ENCODE data around the gene SEC11C. TPM values are rescaled to one million over a fixed set of nuclear protein-coding genes. Genes with fewer than 3 reads are reported as not detected.

SEC11C gene
- total RNA-seq, 1 donor from 2014 or later = 7.0 TPM

- DNase-seq = no peak
Observed at GRCh38 chr18:59145055-59145454, 5.4 kb downstream of the SEC11C start.

- no peak for DNase-seq
Observed at GRCh38 chr18:59148192-59148591, 8.5 kb downstream of the SEC11C start.

- no peak for DNase-seq
Observed at GRCh38 chr18:59149007-59149406, 9.3 kb downstream of the SEC11C start.

DNA sequence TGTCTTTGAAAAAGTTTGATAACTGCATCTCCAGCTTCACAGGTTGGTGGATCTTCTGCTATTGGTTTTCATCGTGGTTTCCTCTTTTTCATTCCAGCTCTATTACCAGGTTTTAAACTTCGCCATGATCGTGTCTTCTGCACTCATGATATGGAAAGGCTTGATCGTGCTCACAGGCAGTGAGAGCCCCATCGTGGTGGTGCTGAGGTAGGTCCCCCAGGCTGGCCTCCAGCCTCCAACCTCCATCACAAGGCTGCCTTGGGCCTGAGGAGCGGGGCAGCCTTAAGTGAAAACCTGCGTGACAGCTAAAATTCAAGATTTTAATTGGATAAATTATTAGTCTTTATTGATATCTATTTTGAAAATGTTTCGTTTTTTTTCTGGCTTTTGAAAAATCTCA, 9.7 kb downstream of the SEC11C start:
- DNase-seq = no peak

DNA sequence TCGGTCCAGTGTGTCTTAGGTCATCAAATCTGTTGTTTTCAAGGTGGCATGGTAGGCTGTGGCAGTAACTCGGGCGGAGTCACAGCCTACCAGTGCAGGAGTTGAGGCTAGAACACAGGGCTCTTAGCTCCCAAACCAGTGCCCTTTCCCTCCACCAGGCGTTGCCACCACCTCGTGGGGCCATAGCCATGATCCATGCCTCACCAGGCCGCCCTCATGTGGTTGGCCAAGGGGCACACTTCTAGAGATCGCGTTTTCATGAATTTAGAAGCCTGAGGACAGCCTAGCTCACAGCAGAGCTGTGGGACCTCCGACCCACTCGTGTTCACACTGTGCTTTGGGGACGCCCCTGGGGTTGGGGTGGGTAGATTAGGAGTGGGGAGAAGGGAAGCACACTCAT, 10.6 kb downstream of the SEC11C start:
- DNase-seq = no peak

DNA sequence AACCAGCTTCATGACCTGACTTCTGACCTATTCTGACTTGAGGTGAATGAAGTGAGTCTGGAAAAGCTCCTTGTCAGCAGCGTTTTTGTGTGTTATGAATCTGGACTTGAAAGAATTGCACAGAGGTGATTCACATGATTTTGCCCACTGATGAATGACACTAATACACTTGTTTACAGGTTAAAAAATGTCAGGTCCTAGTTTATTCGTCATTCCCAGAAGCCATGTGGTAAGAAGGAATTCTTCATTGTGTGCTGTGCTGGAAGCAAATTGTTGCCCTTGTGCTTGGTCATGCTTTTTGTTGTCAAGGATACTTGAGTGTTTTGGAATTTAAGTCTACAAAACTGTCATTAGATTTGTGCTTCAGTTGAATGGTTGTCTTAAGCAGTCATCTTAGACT, 15.5 kb downstream of the SEC11C start:
- DNase-seq = no peak

- no peak for DNase-seq
Observed at GRCh38 chr18:59156316-59156715, 16.6 kb downstream of the SEC11C start.

DNA sequence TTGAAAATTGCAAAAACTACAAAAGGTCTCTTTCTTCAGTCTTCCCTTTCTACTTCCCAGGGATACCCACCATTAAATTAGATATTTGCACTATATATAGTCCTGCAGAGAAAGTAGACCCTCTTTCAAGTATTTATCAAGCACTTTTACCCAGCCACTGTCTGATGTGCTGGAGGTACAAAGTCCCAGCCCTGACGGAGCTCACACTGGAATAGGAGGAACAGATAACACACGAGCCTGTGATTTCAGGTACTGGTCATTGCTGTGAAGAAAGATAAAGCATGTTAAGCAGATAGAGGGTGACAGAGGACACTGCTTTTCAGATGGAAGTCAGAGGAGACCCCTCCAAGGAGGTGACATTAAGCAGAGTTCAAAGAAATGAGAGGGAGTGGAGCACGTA, 19.6 kb downstream of the SEC11C start:
- no peak for DNase-seq

GRCh38 chr18:59159986-59160385, 20.3 kb downstream of the SEC11C start:
- DNase-seq = no peak

GRCh38 chr18:59172664-59173249, 33.1 kb downstream of the SEC11C start:
- DNase-seq = no peak

DNA sequence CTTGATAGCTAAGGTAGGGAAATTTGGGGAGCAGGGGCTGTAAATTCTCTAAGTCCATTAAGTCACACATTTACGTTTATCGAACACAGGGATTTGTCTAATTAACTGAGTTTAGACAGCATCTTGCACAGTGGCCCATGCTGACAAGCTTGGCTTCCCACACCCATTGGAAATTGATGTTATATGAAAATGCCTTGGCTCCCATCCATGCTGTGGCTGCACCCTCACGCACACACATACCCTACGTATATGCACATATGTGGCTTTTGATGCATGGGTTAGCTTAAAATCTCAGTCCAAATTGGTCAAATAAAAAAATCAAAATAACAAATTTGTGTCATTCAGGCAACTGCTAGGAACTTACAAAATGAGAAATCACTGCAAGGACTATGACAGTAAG, 37.8 kb downstream of the SEC11C start:
- no peak for DNase-seq

- DNase-seq = peak; percentile 38
Observed at GRCh38 chr18:59180150-59180845, 40.6 kb downstream of the SEC11C start.

- no peak for DNase-seq
Observed at GRCh38 chr18:59182673-59183072, 43.0 kb downstream of the SEC11C start.

GRCh38 chr18:59189008-59189407, 49.3 kb downstream of the SEC11C start:
- no peak for DNase-seq

GRCh38 chr18:59189746-59190145, 50.1 kb downstream of the SEC11C start:
- no peak for DNase-seq

DNA sequence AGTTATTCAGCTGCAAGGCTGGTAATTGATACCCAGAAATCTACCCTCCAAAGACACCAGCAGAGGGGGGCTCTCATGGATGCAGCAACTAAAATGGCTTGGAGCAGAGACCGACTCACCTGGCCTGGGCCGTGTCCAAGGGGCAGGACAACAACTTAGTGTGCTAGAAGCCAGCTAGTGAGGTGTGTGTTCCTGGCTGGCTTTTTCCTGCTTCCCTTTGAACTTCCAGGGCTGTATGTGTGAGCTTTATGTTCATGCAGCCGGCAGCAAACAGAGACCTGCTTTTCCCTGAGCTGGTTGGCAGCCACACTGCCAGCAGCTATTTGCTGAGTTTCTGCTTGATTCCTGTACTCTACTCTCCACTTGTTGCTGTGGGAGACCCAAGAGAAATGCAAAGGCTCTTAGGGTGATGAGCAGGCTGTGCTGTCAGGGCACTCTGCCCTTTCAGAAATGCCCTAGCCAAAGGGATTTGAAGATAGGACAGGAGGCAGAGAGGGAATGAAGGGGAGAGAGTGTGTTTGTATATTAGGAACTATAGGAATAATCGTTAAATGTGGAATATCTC, 56.6 kb downstream of the SEC11C start:
- DNase-seq = peak; percentile 7

- no peak for DNase-seq
Observed at GRCh38 chr18:59197636-59198035, 58.0 kb downstream of the SEC11C start.

DNA sequence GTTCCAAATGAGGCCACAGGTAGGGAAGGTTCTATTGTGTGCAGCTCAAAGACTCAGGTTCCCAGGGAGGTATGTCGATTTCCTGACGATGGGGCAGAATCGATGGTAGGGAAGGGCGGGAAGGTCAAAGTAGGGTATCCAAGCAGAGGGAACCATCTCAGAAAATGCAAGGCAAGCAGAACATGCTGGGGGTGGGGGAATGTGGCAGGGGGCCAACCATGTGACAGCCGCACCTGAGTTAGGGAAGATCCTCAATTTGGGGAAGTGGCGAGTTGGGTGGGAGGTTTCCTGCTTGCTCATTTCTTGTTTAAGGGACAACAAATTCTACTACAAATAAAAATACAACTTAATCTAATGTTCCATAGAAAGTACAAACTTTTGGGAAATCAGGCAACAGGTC, 58.5 kb downstream of the SEC11C start:
- no peak for DNase-seq

- no peak for DNase-seq
Observed at GRCh38 chr18:59200787-59201186, 61.1 kb downstream of the SEC11C start.

- no peak for DNase-seq
Observed at GRCh38 chr18:59202258-59202820, 62.7 kb downstream of the SEC11C start.

- no peak for DNase-seq
Observed at GRCh38 chr18:59207506-59207905, 67.8 kb downstream of the SEC11C start.

Measured in tongue (tissue), 2 donors.